Activated CD4-positive, alpha-beta T cell treated with anti-CD3 and anti-CD28 coated beads, Interleukin-10, Interleukin-2, amounts not matched to agents 100 ng/mL and 50 ng/mL, durations not matched to agents 16 hours and 8 hours (primary cell): ENCODE measurements around the gene TMEM151A.
A peak's percentile ranks its signal among the peaks of the same experiment; 100 is the strongest.
"Not testable (repeated sequence)": the region's sequence is repeated elsewhere in the genome, so short reads cannot be mapped to it uniquely, and the experiment has no call there.

ENCODE experiments used
- DNase-seq: peaks from one replicate; pipeline ENCODE4 v3.0.0-alpha.2; 2020

The TMEM151A gene

DNA sequence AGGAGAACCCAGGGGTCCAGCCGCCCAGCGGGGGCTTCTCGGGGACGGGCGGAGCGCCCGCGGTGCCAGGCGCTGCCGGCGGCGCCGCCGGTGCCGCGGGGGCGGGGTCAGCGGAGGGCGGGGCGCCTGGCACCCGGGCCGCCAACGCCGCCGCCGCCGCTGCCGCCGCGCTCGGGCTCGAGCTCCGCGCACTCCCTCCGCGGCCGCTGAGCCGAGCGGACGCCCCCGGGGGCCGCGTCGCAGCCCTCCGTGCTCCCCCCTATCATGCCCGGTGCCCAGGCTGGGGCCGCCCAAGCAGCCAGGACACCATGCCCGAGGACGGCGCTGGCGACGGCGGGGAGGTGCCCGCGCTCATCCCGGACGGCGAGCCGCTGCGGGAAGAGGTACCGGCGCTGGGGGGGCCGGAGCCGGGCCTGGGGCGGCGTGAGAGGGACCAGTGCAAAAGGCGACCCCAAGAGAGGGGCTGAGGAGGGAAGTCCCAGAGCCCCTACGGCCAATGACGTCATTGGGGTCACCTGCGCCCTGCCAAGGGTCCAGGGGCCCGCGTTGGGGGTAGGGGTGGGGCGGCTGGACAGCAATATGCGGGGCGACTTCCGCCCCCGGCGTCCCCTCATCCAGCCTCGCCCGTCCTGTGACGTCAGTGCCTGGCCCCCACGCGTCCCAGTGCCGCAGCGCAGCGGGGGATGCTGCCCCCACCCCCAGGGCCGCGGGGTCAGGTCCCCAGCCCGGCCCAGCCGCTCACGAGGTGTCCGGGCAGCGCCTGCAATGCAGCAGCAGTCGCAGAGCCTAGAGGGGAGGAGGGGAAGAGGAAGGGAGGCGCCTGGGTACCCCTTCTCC is at the start of gene TMEM151A:
Gene TMEM151A, plus strand, starts transcription at position 189 of the 837 bp plus-strand sequence. Its CDS starts 120 bp downstream, at position 309.
- no peak for DNase-seq

DNA sequence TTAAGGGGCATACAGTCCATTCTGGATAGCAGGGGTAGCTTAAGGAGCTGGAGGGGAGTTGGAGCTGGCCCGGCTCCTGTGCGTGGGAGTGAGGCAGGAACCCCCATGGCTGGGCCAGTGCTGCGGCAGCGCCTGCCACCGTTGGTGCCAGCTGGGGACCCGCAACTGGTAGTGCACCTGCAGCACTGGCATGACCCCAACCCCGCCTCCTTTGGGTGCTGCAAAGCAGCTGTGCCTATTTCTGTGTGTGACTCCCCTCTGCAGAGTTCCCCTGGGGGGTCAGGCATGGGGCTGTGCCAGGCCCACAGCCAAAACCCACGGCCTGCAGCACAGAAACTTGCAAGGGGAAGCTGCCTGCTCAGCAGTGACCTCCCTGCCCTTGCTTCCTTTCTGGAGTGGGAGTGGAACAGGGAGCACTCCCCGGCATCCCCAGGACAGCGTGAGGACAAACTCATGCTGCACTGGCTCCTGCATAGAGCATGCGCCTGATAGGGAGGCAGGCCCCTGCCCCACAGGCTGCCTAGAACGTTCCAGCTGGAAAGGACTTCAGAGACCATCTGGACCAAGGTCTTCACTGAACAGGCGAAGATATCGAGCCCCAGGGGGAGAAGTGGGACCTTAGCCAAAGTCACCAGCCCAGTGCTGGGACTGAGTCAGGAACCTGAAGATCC is 49.5 kb upstream of the TMEM151A start:
- no peak for DNase-seq

DNA sequence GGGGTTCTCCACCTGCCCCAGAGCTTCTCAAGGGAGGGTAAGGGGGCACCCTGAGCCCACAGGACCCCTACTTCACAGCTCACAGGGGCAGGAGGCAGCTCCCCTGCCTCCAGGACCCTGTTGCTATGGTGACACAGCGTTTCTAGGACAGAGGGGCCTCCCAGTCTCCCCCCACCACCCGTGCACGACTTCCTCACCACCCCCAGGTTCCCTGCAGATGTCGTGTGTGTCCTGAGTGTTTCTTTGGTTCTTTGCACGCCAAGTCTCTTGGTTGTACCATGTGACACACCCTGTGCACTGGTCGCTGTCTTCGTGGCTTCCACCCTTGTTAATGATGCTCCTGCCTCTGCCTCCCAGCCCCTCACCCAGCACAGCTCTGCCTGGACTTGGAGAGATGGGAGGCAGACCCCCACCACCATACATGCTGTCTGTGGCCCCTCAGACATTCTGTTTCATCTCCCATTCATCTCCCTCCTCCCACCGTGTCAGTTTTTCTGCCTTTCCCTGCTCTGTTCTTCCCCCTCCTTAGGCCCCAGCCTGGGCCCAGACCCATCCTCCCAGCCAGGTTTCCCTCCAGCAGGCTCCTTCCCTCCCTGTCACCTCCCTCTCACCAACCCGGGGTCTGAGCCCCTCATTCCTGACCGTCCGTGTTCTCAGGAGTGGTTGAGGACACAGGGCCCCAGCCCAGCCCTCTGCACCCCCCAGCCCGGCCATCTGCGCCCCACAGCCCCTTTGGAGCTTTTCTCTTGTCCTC is 47.7 kb upstream of the TMEM151A start:
- no peak for DNase-seq

DNA sequence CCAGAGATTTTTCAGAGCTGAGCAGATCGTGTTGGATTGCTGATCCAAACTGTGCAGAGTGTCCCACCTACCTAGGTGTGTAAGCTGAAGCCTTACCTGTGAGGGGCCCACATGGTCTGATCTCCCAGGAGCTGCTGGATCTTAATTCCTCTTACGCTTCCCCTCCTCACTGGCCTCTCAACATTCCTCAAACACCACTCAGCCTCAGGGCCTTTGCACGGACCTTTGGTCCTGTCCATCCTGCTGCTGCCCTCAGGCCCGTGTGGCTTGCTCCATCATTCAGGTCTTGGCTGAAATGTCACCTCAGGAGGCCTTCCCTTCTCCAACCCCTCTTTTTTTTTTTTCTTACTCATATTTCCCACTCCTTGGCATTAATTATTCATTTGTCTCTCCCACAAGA is 44.4 kb upstream of the TMEM151A start:
- DNase-seq = no peak

DNA sequence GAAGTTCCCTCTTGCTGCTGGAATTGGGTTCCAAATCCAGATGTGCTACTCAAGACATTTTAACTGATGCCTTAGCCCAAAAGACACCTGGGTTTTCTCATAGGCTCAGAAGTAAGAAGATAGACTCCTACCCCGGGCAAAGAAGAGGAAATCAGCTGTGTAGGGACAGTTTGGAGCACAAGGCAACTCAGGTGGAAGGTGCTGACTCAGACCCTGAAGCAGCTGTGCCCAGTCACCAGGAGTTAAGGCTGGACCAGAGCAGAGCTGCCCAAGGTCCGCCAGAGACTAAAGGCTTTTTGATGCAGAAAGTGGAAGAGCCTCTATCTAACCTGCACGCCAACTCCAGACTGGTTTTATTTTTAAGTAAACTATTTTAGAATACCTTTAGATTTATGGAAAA is 43.9 kb upstream of the TMEM151A start:
- no peak for DNase-seq

DNA sequence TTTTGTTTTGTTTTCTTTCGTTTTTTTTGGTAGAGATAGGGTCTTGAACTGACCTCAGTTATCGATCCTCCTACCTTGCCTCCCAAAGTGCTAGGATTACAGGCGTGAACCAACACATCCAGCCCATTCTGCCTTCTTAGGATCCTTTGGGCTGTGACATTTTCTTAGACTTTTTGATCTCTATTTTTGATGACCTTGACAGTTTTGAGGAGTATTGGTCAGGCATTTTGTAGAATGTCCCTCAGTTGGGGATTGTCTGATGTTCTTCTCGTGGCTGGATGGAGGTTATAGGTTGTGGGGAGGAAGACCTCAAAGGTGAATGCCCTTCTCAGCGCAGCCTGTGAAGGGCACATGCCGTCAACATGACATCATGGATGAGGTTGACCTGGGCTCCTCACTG is 42.8 kb upstream of the TMEM151A start:
- DNase-seq = no peak

DNA sequence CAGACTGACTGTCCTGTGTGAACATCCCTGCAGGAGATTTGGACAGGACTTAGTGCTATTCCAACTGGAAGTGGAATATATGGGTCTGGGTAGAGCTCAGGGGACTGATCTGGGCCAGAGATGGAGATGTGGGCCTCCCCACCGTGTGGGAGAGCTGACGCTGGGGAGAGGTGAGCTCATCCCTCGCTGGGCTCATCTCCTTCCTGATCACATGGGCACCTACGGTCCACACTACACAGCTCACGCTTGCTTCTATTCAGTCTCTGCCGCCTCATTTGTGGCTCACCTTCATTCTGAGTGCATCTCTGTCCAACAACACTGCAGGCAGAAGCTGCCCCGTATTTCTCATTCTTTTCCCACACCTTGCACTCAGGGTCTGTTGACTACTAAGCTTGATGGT is 39.9 kb upstream of the TMEM151A start:
- DNase-seq = no peak

DNA sequence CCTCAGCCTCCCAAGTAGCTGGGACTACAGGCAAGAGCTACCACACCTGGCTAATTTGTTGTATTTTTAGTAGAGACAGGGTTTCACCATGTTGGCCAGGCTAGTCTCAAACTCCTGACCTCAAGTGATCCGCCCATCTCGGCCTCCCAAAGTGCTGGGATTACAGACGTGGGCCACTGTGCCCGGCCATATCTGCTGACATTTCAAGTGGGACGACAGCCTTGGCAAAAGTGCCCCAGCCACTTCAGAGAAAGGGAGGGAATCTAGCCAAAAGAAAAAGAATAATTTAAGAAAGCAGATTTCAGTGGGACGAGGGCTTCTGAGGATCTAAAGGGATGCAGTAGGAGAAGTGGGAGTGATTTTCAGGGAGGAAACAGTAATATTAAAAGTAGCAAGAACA is 38.6 kb upstream of the TMEM151A start:
- DNase-seq = not testable (repeated sequence)

DNA sequence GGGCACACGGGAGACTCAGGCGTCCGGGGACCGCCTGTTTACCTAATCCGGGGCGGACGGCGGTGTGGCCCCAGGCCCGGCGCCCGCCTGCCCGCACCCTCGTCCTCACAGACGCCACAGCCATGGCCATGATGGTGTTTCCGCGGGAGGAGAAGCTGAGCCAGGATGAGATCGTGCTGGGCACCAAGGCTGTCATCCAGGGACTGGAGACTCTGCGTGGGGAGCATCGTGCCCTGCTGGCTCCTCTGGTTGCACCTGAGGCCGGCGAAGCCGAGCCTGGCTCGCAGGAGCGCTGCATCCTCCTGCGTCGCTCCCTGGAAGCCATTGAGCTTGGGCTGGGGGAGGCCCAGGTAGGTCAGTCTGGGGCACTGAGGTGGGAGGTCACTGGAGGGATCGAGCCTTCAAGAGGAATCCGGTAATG is 33.2 kb upstream of the TMEM151A start:
- DNase-seq = no peak

DNA sequence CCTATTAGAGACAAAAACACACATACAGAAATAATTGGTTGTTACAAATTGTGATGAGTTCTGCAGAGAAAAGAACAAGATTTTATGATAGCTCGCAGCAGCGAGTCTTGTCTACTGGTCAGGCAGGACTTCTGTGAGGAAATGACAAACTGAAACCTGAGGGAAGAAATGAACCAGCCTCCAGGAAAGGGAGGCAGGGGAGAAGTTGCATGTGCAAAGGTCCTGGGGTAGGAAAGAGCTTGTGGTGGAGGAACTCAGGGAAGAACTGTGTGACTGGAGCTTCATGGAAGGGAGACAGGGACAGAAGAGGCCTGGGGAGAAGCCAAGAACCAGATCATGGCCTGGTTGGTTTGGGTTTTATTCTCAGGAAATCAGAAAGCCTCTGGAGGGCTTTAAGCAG is 32.5 kb upstream of the TMEM151A start:
- DNase-seq = no peak

DNA sequence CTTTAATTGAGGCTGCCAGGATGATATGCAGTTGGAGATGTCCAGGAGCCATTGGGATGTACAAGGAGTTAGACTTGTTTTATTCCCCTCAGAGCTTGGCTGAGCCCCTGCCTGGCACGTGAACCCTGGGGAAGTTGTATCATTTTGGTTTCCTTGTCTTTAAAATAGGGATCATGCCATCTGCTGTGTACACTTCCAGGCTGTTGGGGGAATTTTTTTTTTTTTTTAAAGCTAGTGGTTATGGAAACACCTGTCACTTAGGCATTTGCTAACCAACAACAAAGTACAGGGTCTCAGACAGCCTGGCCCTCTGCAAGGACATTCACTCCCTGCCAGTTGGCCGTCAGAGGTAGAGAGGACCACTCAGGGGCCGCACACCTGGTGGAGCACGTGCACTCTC is 31.7 kb upstream of the TMEM151A start:
- DNase-seq = no peak

DNA sequence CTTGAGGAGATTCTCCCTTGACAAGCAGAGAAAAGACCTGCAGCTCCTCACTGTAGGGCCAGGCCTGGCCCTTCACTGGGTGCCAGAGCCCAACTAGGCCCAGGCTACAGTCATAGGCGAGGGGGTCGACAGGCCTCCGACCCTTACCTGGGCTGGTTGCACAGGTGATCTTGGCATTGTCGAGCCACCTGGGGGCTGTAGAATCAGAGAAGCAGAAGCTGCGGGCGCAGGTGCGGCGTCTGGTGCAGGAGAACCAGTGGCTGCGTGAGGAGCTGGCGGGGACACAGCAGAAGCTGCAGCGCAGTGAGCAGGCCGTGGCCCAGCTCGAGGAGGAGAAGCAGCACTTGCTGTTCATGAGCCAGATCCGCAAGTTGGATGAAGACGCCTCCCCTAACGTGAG is 30.1 kb upstream of the TMEM151A start:
- DNase-seq = no peak

DNA sequence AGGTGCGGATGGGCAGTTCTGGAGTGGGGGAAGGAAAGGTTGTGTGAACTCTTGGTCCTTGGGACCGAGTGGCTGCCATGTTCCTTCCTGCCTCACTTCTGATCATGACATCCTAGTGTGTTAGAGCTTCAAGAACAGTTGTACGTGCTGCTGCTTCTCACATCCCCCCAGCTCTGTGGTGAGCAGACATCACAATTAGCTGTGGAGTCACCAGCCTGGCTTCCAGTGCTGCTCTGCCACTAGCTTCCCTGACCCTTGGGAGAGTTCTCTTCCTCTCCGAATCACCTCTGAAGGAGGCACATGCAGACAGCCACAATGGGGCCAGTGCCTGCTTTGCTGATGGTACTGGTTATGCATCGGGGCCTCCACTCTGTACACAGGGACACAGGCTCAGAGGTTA is 29.5 kb upstream of the TMEM151A start:
- no peak for DNase-seq

DNA sequence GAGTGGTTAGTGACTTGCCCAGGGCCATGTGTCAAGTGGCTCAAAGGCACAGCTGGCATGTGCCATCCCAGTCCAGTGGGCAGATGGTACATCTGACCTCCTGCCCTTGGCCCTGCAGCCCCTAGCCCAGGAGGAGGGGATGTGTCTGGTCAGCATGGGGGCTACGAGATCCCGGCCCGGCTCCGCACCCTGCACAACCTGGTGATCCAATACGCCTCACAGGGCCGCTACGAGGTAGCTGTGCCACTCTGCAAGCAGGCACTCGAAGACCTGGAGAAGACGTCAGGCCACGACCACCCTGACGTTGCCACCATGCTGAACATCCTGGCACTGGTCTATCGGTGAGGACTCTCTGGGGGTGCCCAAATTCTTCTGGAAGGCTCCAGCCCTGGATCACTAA is 29.0 kb upstream of the TMEM151A start:
- DNase-seq = no peak

DNA sequence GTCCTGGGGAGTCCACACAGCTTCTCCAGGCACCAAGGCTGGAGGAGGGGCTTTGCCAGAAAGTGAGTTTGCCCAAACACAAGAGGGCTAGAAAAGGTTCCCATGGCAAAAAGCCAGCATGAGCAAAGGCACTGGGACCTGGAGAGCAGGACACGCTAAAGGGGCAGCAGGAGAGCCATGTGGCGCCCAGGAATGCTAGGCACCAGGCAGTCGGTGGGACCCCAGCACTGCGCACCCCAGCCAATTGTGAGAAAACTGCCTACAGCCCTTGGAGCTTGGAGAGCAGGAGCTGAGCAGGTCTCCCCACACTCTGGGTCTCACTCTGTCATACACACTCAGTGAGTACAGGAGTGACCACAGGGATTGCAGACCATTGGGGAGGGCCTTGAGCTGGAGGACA is 28.5 kb upstream of the TMEM151A start:
- DNase-seq = no peak

DNA sequence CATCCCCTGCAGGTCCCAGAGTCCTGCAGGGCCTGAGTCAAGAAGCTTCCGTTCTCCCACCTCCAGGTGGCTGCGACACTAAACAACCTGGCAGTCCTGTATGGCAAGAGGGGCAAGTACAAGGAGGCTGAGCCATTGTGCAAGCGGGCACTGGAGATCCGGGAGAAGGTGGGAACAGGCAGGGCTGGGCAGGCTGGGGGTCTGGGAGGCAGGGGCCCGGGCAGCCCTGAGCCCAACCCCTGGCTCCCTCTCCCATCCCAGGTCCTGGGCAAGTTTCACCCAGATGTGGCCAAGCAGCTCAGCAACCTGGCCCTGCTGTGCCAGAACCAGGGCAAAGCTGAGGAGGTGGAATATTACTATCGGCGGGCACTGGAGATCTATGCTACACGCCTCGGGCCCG is 27.9 kb upstream of the TMEM151A start:
- no peak for DNase-seq

DNA sequence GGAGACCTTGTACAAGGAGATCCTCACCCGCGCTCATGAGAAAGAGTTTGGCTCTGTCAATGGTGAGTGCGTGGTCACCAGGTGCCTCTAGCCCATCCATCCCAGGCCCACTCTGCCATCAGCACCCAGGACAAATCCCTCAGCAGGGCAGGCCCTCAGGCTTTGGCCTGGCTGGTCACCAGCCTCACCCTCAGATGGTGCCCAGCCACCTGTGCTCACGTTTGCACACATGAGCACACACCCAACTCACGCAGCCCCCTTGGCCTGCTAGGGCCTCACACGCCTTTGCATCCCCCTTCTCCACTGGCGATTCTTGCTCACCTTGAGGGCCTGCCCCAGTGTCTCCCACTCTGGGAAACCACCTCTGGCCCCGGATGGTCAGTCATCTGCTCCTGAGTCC is 27.3 kb upstream of the TMEM151A start:
- DNase-seq = no peak

DNA sequence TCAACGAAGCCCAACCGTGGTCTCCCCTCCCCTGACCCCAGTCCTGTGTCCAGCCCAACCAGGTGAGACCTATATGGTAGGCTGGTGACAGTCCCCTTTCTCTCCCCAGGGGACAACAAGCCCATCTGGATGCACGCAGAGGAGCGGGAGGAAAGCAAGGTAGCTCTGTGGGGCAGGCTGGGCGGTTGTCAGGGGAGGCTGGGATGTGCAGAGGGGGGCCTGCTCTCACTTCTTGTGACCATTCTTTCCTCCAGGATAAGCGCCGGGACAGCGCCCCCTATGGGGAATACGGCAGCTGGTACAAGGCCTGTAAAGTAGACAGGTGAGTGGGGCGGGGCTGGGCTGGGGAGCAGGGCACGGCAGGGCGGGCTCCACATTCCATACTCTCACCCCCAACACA is 26.8 kb upstream of the TMEM151A start:
- peak; percentile 55 for DNase-seq

DNA sequence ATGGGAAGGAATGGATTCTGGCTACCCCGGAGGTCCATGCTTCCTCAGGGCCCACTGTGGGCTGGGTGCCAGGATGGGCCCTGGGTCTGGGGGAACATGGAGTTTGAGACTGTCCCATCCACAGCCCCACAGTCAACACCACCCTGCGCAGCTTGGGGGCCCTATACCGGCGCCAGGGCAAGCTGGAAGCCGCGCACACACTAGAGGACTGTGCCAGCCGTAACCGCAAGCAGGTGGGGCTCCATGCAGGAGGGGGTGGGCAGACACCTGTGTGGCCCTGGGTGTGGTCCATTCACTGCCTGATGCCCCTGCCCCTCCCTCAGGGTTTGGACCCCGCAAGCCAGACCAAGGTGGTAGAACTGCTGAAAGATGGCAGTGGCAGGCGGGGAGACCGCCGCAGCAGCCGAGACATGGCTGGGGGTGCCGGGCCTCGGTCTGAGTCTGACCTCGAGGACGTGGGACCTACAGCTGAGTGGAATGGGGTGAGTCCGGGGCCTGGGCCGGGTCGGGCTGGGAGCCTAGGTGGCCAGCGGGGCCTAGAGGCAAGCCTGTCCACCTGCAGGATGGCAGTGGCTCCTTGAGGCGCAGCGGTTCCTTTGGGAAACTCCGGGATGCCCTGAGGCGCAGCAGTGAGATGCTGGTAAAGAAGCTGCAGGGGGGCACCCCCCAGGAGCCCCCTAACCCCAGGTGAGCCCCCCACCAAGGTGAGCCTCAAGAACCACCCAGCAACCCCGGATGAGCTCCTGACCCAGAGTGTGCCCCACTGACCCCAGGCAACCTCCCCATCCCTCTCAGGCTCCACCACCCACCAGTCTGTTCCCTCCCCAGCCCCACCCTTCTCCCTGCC is 25.9 kb upstream of the TMEM151A start:
- DNase-seq = no peak

DNA sequence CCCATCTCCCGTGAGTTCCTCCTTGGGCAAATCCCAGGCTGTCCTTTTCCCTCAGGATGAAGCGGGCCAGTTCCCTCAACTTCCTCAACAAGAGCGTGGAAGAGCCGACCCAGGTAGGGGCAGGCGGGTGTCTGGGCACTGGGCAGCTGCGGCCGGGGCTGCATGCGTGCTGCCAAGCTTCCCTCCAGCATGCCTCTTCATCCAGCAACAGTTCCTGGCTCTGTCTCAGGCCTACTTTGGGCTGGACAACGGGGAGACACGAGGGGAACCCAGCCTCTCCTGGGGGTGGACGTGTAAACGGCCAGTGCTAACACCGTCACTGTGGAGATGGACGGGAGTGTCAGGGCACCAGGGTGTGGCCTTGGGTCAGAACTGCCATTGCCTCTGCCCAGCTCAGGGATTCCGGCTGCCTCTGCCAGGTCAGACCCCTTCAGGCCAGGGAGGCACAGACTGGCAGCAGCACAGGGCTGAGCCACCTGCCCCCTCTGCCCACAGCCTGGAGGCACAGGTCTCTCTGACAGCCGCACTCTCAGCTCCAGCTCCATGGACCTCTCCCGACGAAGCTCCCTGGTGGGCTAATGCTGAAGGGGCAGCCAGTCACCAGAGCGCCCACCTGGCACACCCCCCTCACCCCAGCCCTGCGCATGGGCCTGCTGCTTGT is 25.2 kb upstream of the TMEM151A start:
- no peak for DNase-seq

DNA sequence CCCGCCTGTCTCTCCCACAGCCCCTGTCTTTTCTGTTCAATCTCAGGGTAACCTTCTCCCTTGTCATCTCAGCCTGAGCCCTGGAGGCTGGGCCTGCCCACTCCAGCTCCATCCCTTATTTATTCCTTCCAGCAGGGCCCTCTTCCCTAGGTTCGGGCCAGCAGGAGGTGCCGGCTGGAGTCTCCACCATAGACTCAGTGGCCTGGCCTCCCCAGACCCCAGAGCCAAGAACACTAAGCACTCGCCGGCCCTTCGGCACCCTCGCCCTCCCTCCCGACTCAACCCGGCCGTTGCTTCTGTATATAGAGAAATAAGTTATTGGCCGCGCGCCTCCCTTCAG is 24.7 kb upstream of the TMEM151A start:
- DNase-seq = no peak
